Transverse colon (tissue), 3 donors: ENCODE measurements around the gene SAMD8.

ENCODE experiments used
- EP300 ChIP-seq: sonication (generic); formaldehyde crosslinking; IDR thresholded peaks from one replicate; pipeline ENCODE4 v1.6.1; 2017; ENCODE audit warnings: antibody characterized with exemption, low read depth
- TF ChIP-seq, protein P1 (sequence below), 5 experiments: fragments of 200-600 bp in 3 of 5; fragments of 450-650 bp in 2 of 5; sonication (generic) in 3 of 5; IDR thresholded peaks; 1 replicate in 2 of 5; 2 replicates in 3 of 5; pipeline ENCODE4 v1.5.1; 2016 to 2017; ENCODE audit warnings: antibody characterized with exemption in 5 of 5, inconsistent platforms in 3 of 5, mild to moderate bottlenecking in 2 of 5, moderate library complexity in 1 of 5

DNA sequence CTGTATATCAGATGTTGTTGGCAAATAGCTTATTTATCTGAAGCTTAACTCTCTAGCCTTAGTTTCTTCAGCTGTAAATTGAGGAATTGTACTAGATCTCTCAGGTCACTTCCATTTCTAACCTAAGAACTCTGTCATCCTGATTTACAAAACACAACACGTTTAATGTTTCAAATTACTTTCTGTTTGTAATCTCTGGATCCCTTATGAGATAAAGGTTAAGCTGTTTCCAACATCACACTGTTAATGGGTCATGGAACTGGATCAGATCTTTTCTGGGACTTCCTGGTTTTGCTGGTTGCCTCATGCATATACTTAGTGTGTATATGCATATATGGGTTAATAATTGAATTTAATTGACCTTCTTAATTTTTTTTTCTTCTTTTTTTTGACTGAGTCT, 9.9 kb downstream of the SAMD8 start:
- TF ChIP-seq, protein P1, sequence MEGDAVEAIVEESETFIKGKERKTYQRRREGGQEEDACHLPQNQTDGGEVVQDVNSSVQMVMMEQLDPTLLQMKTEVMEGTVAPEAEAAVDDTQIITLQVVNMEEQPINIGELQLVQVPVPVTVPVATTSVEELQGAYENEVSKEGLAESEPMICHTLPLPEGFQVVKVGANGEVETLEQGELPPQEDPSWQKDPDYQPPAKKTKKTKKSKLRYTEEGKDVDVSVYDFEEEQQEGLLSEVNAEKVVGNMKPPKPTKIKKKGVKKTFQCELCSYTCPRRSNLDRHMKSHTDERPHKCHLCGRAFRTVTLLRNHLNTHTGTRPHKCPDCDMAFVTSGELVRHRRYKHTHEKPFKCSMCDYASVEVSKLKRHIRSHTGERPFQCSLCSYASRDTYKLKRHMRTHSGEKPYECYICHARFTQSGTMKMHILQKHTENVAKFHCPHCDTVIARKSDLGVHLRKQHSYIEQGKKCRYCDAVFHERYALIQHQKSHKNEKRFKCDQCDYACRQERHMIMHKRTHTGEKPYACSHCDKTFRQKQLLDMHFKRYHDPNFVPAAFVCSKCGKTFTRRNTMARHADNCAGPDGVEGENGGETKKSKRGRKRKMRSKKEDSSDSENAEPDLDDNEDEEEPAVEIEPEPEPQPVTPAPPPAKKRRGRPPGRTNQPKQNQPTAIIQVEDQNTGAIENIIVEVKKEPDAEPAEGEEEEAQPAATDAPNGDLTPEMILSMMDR (IDR thresholded peaks at IDR 0.05) = no peak
- TF ChIP-seq EP300 = no peak
